ENCODE data around the gene ANO6.
"Not testable (repeated sequence)": the region's sequence is repeated elsewhere in the genome, so short reads cannot be mapped to it uniquely, and the experiment has no call there.

The ANO6 gene, protein sequence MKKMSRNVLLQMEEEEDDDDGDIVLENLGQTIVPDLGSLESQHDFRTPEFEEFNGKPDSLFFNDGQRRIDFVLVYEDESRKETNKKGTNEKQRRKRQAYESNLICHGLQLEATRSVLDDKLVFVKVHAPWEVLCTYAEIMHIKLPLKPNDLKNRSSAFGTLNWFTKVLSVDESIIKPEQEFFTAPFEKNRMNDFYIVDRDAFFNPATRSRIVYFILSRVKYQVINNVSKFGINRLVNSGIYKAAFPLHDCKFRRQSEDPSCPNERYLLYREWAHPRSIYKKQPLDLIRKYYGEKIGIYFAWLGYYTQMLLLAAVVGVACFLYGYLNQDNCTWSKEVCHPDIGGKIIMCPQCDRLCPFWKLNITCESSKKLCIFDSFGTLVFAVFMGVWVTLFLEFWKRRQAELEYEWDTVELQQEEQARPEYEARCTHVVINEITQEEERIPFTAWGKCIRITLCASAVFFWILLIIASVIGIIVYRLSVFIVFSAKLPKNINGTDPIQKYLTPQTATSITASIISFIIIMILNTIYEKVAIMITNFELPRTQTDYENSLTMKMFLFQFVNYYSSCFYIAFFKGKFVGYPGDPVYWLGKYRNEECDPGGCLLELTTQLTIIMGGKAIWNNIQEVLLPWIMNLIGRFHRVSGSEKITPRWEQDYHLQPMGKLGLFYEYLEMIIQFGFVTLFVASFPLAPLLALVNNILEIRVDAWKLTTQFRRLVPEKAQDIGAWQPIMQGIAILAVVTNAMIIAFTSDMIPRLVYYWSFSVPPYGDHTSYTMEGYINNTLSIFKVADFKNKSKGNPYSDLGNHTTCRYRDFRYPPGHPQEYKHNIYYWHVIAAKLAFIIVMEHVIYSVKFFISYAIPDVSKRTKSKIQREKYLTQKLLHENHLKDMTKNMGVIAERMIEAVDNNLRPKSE

GRCh38 chr12:45215419-45216229 lies at the start of gene ANO6:
Gene ANO6, plus strand, starts transcription at chr12:45216095. Its CDS starts 227 bp downstream, at chr12:45216322.
- DNase-seq = peak; percentile 79

GRCh38 chr12:45168976-45169375 lies 46.9 kb upstream of the ANO6 start:
- no peak for DNase-seq

DNA sequence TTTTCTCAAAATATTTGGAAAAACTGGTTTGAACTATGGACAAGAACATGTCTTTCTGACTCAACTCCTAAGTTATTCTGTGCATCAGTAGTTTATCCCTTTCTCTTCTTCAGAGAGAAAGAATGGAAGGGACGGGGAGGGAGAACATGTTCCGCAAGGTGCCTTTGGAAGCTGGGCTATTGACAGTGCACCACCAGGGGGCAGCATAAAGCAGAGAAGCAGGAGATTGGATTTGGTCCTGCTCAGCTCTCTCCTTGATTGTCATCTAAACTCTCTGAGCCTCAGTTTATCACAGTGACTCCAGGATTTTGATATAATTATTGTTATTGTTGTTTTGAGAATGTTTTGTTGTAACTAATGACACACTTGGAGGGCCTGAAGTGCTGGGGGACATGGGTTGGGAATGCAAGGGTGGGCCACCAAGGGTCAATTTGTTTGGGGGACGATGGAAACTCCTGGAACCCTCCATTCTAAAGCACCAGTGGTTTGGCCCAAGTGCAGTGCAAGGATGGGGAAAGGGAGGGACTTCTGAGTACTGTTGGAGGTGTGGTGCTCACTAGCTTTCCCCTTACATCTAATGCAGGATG lies 45.3 kb upstream of the ANO6 start:
- peak; percentile 27 for DNase-seq

GRCh38 chr12:45173293-45173692 lies 42.6 kb upstream of the ANO6 start:
- not testable (repeated sequence) for DNase-seq

DNA sequence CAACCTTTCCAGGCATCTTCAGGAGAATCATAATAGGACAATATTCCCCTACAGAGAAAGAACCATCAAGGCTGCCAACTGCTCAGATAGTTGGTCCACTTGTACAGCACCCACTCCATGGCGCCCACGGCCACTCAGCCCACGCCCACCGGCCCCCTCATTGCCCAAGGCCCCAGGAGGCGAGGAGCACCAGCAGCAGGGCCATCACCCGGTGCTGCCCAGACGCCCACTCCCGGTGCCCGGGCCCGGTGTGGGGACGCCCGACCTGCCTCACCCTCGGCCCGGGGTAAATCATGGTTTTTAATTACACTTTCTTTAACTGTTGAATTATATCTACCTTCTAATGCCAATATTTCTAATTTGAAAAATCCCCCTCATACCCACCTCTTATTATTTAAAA lies 41.3 kb upstream of the ANO6 start:
- no peak for DNase-seq

DNA sequence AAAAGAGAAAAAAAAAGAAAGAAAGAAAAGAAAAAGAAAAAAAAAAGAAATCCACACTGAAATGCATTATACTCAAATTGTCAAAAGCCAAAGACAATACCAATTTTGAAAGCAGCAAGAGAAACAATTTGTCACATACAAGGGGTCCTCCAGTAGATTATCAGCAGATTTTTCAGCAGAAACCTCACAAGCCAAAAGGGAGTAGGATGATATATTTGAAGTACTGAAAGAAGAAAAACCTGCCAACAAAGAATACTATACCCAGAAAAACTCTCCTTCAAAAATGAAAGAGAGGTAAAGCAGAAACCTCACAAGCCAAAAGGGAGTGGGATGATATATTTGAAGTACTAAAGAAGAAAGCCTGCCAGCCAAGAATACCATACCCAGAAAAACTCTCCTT lies 37.1 kb upstream of the ANO6 start:
- DNase-seq = no peak

GRCh38 chr12:45182511-45182910 lies 33.4 kb upstream of the ANO6 start:
- DNase-seq = no peak

DNA sequence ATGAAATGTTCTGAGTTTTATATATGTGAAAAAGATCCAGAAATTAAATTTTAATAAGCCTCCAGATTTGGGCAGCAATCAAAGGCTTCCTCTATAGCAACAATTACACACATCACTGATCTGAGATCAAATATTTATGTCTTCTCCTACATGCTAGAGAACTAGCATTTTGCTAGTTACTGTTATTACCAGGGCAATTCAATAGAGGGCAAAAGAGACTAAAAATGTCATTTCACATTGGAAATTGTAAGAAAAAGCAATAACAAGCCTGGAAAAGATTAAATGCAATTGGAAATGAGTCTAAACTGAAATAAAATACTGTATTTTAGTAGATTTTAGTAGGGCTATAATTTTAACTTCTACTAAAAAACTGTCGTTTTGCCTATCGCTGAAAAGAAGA lies 32.6 kb upstream of the ANO6 start:
- no peak for DNase-seq

- no peak for DNase-seq
Measured at GRCh38 chr12:45184147-45184963, 31.5 kb upstream of the ANO6 start.

GRCh38 chr12:45186762-45187161 lies 29.1 kb upstream of the ANO6 start:
- no peak for DNase-seq

DNA sequence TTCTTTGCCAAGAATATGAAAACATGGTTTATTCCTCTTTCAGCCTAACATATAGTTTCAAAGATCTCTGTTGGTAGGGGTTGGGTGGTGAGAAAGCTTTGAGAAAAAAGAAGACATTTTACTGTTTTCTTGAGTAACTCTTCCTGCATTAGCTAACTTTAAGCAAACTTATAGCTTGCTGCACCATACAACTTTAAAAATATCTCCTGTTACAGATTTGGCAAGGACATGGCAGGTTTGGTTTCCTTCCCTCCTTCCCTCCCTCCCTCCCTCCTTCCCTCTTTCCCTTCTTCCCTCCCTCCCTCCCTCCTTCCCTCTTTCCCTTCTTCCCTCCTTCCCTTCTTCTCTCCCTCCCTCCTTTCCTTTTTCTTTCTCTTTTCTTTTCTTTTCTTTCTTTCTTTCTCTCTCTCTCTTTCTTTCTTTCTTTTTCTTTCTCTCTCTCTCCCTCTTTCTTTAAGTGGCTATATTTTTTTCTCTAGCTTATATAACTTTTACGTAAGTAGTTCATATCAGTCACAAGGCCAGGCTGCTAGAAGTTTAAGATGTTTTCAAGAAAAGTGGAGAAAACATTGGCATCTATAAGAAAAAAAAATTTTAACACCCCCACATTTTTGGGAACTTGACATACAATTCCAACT lies 26.0 kb upstream of the ANO6 start:
- DNase-seq = no peak

DNA sequence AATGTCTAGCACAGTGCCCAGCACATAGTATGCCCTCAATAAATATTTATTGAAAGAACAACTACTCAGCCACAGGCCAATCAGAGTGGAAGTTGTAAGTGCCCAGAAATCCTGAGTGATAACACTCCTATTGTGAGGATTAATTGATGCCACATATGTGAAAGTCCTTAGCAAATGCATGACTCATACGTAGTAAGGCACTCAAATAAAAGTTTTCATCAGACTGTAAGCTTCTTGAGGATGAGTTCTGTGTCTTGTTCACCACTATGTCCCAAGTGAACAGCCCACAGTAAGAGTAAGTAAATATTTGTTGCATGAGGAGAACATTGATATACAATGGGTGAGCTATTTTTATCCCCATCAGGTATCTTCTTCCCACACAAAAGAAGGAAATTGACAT lies 24.7 kb upstream of the ANO6 start:
- DNase-seq = no peak

DNA sequence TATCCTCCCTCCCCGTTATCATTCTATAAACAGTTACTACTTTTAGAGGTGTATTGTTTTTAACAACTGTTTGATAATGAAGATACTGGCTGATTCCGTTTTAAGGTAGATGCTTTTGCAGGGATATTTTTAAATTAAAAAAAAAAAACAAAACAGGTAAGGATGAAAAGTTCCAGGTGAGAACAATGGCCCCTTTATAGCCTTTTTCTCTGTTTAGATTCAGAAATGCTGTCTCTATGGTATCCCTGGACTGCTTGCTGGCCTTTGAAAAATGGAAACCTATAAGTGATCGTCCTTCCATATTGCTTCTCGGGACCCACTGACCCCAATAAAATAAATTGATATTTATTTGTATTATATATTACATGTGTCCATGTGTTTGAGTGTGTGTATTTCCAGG lies 23.2 kb upstream of the ANO6 start:
- DNase-seq = no peak

GRCh38 chr12:45200491-45201043 lies 15.3 kb upstream of the ANO6 start:
- no peak for DNase-seq

- no peak for DNase-seq
Measured at GRCh38 chr12:45203767-45204166, 12.1 kb upstream of the ANO6 start.

GRCh38 chr12:45204757-45205156 lies 11.1 kb upstream of the ANO6 start:
- DNase-seq = no peak

GRCh38 chr12:45205165-45205825 lies 10.6 kb upstream of the ANO6 start:
- no peak for DNase-seq

- no peak for DNase-seq
Measured at GRCh38 chr12:45208604-45209487, 7.0 kb upstream of the ANO6 start.

DNA sequence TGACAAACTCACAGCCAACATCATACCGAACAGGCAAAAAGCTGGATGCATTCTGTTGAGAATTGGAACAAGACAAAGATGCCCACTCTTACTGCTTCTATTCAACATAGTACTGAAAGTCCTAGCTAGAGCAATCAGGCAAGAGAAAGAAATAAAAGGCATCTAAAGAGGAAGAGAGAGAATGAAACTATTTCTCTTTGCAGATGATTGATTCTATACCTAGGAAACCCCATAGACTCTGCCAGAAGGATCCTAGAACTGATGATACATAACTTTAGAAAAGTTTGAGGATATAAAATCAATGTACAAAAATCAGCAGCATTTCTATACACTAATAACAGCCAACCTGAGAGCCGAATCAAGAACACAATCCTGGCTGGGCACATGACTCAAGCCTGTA lies 6.1 kb upstream of the ANO6 start:
- no peak for DNase-seq
